Brain microvascular endothelial cell (primary cell): ENCODE results near the gene ATP1A2.

ENCODE experiments used
- DNase-seq: peaks from one replicate; pipeline ENCODE4 v3.0.0-alpha.2; 2020
- H3K27ac ChIP-seq: fragments of 250-450 bp; sonication (Bioruptor Pico); 2 replicates; pipeline ENCODE4 v1.5.1; 2020; ENCODE audit warnings: mild to moderate bottlenecking, moderate library complexity
- H3K27me3 ChIP-seq: fragments of 250-450 bp; sonication (Bioruptor Pico); replicated peaks from 2 replicates; pipeline ENCODE4 v1.5.1; 2020; ENCODE audit warnings: mild to moderate bottlenecking
- H3K36me3 ChIP-seq: fragments of 250-450 bp; sonication (Bioruptor Pico); replicated peaks from 2 replicates; pipeline ENCODE4 v1.5.1; 2020; ENCODE audit warnings: mild to moderate bottlenecking
- H3K4me3 ChIP-seq: 2 replicates; pipeline ENCODE4 v1.5.1; 2011; ENCODE audit warnings: low read depth, mild to moderate bottlenecking, control low read depth, low read length, moderate library complexity
- in situ Hi-C: cut with HindIII; loops from 2 replicates; pipeline ENCODE4 v1.10.0; 2017; ENCODE audit warnings: low sequenced_read_pairs, low pct_ligation_motif_present
- TF ChIP-seq, protein P1 (sequence below): IDR thresholded peaks from 2 replicates; pipeline ENCODE4 v1.5.1; 2011; ENCODE audit warnings: low read depth, mild to moderate bottlenecking, moderate library complexity, low read length, control low read depth, inconsistent platforms; ENCODE audit errors: missing control alignments

The ATP1A2 gene

GRCh38 chr1:160130486-160130885 is 14.9 kb downstream of the ATP1A2 start:
- TF ChIP-seq, protein P1, sequence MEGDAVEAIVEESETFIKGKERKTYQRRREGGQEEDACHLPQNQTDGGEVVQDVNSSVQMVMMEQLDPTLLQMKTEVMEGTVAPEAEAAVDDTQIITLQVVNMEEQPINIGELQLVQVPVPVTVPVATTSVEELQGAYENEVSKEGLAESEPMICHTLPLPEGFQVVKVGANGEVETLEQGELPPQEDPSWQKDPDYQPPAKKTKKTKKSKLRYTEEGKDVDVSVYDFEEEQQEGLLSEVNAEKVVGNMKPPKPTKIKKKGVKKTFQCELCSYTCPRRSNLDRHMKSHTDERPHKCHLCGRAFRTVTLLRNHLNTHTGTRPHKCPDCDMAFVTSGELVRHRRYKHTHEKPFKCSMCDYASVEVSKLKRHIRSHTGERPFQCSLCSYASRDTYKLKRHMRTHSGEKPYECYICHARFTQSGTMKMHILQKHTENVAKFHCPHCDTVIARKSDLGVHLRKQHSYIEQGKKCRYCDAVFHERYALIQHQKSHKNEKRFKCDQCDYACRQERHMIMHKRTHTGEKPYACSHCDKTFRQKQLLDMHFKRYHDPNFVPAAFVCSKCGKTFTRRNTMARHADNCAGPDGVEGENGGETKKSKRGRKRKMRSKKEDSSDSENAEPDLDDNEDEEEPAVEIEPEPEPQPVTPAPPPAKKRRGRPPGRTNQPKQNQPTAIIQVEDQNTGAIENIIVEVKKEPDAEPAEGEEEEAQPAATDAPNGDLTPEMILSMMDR, result no peak
- no peaks in the 10 kb centered on the region for H3K27me3 ChIP-seq
- no peak for DNase-seq
- no peak overlapping the region for H3K4me3 ChIP-seq
- no peak overlapping the region for H3K27ac ChIP-seq
- no peaks in the 10 kb centered on the region for H3K36me3 ChIP-seq
- in situ Hi-C loops, result no loop called here

DNA sequence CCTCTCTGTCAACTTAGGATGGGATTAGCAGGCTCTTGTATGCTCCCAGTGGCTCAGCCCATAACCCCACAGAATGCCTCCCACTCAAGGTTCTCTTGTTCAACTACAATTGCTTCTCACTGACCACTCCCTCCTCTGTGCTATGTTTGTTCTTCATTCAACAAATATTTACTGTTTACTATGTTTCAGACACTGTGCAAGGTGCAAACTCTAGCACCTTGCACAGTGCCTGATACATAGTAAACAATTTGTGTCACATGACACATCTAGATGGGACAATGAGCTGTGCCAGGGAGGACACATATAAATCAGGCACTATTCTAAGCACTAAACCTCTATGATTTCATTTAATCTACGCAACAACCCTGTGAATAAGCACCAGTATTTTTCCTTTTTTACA is 15.4 kb downstream of the ATP1A2 start:
- Histone ChIP-seq H3K27me3 (no peaks in the 10 kb centered on the region), H3K27ac (no peak overlapping the region), H3K36me3 (no peaks in the 10 kb centered on the region), H3K4me3 (no peak overlapping the region)
- no peak for DNase-seq
- in situ Hi-C loops, result no loop called here
- TF ChIP-seq, protein P1, result no peak

GRCh38 chr1:160131803-160132565 is 16.4 kb downstream of the ATP1A2 start:
- DNase-seq, result no peak
- TF ChIP-seq, protein P1, result no peak
- Histone ChIP-seq H3K27ac (no peak overlapping the region), H3K36me3 (no peaks in the 10 kb centered on the region), H3K4me3 (no peak overlapping the region), H3K27me3 (no peaks in the 10 kb centered on the region)
- in situ Hi-C loops, result no loop called here

DNA sequence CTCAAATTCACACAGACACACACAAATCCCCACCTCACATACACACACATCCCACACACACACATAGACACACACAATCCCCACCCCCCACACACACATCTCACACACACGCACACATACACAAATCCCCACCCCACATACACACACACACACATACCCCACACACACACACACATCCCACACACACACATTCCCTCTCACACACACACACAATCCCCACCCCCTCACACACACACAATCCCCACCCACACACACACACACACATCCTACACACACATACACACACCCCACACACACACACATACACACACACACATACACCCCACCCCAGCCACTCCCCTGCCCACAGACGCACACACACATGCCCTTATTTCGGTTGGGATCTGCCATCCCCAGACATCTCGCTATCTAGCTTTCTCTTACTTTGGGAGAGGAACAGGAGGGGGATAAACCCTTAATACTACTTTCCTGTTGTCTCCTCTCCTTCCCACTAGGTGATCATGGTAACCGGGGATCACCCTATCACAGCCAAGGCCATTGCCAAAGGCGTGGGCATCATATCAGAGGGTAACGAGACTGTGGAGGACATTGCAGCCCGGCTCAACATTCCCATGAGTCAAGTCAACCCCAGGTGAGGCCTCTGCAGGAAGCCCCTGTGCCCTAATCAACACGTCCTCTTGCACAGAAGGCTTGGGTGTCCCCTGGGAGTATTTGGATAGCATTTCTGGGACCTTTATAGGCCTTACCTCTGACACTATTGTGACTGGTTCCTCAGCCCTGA is 18.6 kb downstream of the ATP1A2 start:
- Histone ChIP-seq H3K36me3 (no peaks in the 10 kb centered on the region), H3K4me3 (no peak overlapping the region), H3K27me3 (no peaks in the 10 kb centered on the region), H3K27ac (no peak overlapping the region)
- TF ChIP-seq, protein P1, result no peak
- DNase-seq, result no peak
- in situ Hi-C loops, result no loop called here

DNA sequence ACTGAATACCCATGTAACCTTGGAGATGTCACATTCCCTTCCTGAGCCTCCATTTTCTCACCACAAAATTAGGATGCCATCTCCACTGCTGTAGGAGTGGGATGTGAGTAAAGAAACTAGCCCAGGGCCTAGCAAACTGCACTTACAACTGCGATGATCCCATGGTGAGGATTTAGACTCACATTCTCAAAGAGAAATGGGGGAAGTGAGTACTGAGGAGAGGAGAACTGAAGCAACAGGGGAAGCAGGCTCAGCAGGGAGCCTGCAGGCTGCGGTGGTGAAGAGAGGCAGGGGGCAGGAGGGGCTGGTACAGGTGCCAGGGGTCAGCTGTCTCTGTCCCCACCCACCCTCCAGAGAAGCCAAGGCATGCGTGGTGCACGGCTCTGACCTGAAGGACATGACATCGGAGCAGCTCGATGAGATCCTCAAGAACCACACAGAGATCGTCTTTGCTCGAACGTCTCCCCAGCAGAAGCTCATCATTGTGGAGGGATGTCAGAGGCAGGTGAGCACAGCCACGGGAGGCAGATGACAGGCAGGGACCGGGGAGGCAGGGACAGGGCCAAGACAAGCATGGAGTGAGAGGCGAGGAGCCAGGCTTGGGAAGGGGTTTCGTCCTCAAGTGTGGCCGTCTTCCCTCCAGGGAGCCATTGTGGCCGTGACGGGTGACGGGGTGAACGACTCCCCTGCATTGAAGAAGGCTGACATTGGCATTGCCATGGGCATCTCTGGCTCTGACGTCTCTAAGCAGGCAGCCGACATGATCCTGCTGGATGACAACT is 19.4 kb downstream of the ATP1A2 start:
- DNase-seq, result no peak
- TF ChIP-seq, protein P1, result no peak
- Histone ChIP-seq H3K36me3 (no peaks in the 10 kb centered on the region), H3K4me3 (no peak overlapping the region), H3K27ac (no peak overlapping the region), H3K27me3 (no peaks in the 10 kb centered on the region)
- in situ Hi-C loops, result no loop called here
